PFSK-1 (cell line): ENCODE measurements around the gene ARHGEF11.

Source experiments
- FOXP2 ChIP-seq: optimal IDR thresholded peaks from 2 replicates; pipeline ENCODE3; 2011; ENCODE audit warnings: borderline replicate concordance, control low read depth, inconsistent platforms; ENCODE audit not compliant: insufficient read depth; ENCODE audit errors: extremely low read length, extremely low read depth
- POLR2AphosphoS5 ChIP-seq: IDR thresholded peaks from 2 replicates; pipeline ENCODE4 v1.6.1; 2012; ENCODE audit warnings: low read depth, mild to moderate bottlenecking, control low read depth, low read length, moderate library complexity
- SIN3A ChIP-seq: IDR thresholded peaks from 2 replicates; pipeline ENCODE4 v1.6.1; 2012; ENCODE audit warnings: mild to moderate bottlenecking, low read length, moderate library complexity, borderline replicate concordance; ENCODE audit not compliant: insufficient read depth
- TAF1 ChIP-seq: IDR thresholded peaks from 2 replicates; pipeline ENCODE4 v1.6.1; 2012; ENCODE audit warnings: low read length, control low read depth, borderline replicate concordance; ENCODE audit not compliant: insufficient read depth
- TF ChIP-seq, protein P1 (sequence below), 2 experiments: IDR thresholded peaks; 2 replicates each; pipeline versions ENCODE4 v1.6.1 to v1.8.0; 2011 to 2012; ENCODE audit warnings: low read depth in 2 of 2, low read length in 2 of 2, control low read depth in 1 of 2, inconsistent platforms in 1 of 2, mild to moderate bottlenecking in 1 of 2, moderate library complexity in 1 of 2; ENCODE audit not compliant: insufficient read depth in 1 of 2

DNA sequence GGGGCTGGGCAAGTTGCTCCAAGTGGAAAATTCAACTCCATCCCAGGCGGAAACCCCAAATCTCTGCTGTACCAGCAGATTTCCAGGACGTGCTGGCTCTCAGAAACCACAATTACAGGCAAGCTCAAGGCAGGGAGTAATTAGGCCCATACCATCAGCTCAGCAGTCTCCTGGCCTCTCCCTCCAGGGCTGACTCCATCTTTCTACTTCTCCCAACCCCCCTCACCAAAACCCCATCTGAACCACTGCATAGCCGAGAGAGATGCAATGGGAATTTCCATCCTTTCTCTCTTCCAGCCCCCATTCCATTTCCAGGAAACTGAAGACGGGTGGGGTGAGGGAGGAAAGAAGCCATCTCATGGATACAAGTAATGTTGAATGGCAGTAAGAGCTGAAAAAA is 41.2 kb downstream of the ARHGEF11 start:
- TF ChIP-seq POLR2AphosphoS5 (no peak), SIN3A (no peak), TAF1 (no peak), FOXP2 (no peak)
- TF ChIP-seq, protein P1, sequence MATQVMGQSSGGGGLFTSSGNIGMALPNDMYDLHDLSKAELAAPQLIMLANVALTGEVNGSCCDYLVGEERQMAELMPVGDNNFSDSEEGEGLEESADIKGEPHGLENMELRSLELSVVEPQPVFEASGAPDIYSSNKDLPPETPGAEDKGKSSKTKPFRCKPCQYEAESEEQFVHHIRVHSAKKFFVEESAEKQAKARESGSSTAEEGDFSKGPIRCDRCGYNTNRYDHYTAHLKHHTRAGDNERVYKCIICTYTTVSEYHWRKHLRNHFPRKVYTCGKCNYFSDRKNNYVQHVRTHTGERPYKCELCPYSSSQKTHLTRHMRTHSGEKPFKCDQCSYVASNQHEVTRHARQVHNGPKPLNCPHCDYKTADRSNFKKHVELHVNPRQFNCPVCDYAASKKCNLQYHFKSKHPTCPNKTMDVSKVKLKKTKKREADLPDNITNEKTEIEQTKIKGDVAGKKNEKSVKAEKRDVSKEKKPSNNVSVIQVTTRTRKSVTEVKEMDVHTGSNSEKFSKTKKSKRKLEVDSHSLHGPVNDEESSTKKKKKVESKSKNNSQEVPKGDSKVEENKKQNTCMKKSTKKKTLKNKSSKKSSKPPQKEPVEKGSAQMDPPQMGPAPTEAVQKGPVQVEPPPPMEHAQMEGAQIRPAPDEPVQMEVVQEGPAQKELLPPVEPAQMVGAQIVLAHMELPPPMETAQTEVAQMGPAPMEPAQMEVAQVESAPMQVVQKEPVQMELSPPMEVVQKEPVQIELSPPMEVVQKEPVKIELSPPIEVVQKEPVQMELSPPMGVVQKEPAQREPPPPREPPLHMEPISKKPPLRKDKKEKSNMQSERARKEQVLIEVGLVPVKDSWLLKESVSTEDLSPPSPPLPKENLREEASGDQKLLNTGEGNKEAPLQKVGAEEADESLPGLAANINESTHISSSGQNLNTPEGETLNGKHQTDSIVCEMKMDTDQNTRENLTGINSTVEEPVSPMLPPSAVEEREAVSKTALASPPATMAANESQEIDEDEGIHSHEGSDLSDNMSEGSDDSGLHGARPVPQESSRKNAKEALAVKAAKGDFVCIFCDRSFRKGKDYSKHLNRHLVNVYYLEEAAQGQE (IDR thresholded peaks at IDR 0.05; ENCODE audit: insufficient read depth in 1 of 2, low read depth in 2 of 2, low read length in 2 of 2), result no peak
